ENCODE data around the gene DENND1B.

DENND1B gene

DNA sequence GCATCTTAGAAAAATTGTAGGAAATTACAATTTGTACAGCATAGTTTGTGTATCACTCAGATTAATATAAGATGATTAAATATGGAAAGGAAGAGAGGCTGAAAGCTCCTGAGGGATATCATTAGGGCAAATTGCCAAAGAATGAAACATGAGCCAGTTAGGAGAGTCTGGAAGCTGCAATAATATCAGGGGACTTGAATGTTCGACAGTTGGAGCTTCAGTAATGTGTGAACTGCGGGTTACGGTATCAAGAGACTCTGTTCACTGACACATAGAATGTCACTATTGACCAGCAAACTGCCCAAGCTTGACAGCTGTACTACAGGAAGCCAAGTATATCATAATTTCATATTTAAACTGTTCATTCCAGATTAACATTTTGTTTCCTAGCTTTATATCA lies 157.2 kb downstream of the DENND1B start (continued):
- TF ChIP-seq, protein P1, sequence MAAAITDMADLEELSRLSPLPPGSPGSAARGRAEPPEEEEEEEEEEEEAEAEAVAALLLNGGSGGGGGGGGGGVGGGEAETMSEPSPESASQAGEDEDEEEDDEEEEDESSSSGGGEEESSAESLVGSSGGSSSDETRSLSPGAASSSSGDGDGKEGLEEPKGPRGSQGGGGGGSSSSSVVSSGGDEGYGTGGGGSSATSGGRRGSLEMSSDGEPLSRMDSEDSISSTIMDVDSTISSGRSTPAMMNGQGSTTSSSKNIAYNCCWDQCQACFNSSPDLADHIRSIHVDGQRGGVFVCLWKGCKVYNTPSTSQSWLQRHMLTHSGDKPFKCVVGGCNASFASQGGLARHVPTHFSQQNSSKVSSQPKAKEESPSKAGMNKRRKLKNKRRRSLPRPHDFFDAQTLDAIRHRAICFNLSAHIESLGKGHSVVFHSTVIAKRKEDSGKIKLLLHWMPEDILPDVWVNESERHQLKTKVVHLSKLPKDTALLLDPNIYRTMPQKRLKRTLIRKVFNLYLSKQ (tag by site-specific recombination; IDR thresholded peaks at IDR 0.05; ENCODE audit: borderline replicate concordance) = no peak
- TF ChIP-seq GFI1B (tag by site-specific recombination; IDR thresholded peaks at IDR 0.05) (no peak), ZNF664 (tag by site-specific recombination; IDR thresholded peaks at IDR 0.05) (no peak), ZEB2 (tag by site-specific recombination; IDR thresholded peaks at IDR 0.05) (no peak), ZNF624 (tag by site-specific recombination; IDR thresholded peaks at IDR 0.05) (no peak), ZNF837 (tag by site-specific recombination; IDR thresholded peaks at IDR 0.05) (no peak), ZNF585B (tag by site-specific recombination; IDR thresholded peaks at IDR 0.05) (no peak), ZBTB7A (tag by site-specific recombination; IDR thresholded peaks at IDR 0.05; ENCODE audit: low read depth) (no peak), ZFP37 (tag by site-specific recombination; IDR thresholded peaks at IDR 0.05) (no peak)
- TF ChIP-seq, protein P2, sequence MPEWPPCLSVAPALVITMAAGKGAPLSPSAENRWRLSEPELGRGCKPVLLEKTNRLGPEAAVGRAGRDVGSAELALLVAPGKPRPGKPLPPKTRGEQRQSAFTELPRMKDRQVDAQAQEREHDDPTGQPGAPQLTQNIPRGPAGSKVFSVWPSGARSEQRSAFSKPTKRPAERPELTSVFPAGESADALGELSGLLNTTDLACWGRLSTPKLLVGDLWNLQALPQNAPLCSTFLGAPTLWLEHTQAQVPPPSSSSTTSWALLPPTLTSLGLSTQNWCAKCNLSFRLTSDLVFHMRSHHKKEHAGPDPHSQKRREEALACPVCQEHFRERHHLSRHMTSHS (tag by site-specific recombination; IDR thresholded peaks at IDR 0.05) = no peak
- TF ChIP-seq, protein P3, sequence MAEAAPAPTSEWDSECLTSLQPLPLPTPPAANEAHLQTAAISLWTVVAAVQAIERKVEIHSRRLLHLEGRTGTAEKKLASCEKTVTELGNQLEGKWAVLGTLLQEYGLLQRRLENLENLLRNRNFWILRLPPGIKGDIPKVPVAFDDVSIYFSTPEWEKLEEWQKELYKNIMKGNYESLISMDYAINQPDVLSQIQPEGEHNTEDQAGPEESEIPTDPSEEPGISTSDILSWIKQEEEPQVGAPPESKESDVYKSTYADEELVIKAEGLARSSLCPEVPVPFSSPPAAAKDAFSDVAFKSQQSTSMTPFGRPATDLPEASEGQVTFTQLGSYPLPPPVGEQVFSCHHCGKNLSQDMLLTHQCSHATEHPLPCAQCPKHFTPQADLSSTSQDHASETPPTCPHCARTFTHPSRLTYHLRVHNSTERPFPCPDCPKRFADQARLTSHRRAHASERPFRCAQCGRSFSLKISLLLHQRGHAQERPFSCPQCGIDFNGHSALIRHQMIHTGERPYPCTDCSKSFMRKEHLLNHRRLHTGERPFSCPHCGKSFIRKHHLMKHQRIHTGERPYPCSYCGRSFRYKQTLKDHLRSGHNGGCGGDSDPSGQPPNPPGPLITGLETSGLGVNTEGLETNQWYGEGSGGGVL (tag by site-specific recombination; IDR thresholded peaks at IDR 0.05) = no peak

DNA sequence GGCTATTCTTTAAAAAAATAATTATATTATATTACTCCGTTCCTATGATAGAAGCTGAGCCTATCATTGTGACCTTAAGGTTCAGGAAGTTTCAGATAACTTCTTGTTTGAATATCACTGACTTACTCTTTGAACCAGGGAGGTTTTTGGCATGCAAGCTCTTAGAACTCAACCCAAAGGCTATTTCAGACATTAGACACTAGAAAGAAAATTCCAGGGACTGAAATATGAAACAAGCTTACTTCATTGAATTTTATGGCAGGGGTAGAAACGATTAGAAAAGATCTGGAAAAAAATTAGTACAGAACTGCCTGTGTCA lies 159.6 kb downstream of the DENND1B start:
- Histone ChIP-seq H3K9me3 (ENCODE audit: control insufficient read depth, insufficient read depth, low read depth, low read length) (no peaks in the 10 kb centered on the region), H3K4me3 (ENCODE audit: low read depth, low read length) (no peak overlapping the region), H3K27ac (ENCODE audit: extremely low read depth, low read depth, low read length) (no peak overlapping the region), H3K36me3 (ENCODE audit: control insufficient read depth in 2 of 2, insufficient read depth in 1 of 2, low read length in 2 of 2) (no peaks in the 10 kb centered on the region), H3K4me1 (ENCODE audit: control insufficient read depth, insufficient read depth, low read length) (no peaks in the 10 kb centered on the region)
- ChIA-PET CTCF (interaction anchor here (0.6 to 4.2 kb wide), 14 partner anchors 77 to 1070 kb away, joined by 3 to 42 read pairs (median 4); no protein-coding TSS in a partner anchor), POLR2A (no interaction called here)
- TF ChIP-seq MEIS1 (CRISPR knock-in tag; IDR thresholded peaks at IDR 0.05; ENCODE audit: borderline replicate concordance) = no peak
- no peak for TF ChIP-seq ZNF768 (tag by site-specific recombination; IDR thresholded peaks at IDR 0.05)
- no peak for TF ChIP-seq KLF10 (tag by site-specific recombination; IDR thresholded peaks at IDR 0.05)
- TF ChIP-seq, protein P4, sequence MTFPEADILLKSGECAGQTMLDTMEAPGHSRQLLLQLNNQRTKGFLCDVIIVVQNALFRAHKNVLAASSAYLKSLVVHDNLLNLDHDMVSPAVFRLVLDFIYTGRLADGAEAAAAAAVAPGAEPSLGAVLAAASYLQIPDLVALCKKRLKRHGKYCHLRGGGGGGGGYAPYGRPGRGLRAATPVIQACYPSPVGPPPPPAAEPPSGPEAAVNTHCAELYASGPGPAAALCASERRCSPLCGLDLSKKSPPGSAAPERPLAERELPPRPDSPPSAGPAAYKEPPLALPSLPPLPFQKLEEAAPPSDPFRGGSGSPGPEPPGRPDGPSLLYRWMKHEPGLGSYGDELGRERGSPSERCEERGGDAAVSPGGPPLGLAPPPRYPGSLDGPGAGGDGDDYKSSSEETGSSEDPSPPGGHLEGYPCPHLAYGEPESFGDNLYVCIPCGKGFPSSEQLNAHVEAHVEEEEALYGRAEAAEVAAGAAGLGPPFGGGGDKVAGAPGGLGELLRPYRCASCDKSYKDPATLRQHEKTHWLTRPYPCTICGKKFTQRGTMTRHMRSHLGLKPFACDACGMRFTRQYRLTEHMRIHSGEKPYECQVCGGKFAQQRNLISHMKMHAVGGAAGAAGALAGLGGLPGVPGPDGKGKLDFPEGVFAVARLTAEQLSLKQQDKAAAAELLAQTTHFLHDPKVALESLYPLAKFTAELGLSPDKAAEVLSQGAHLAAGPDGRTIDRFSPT (tag by site-specific recombination; IDR thresholded peaks at IDR 0.05) = no peak
- TF ChIP-seq ZBTB48 (tag by site-specific recombination; IDR thresholded peaks at IDR 0.05) = no peak
- TF ChIP-seq SCRT2 (tag by site-specific recombination; IDR thresholded peaks at IDR 0.05) = no peak
- TF ChIP-seq, protein P5, sequence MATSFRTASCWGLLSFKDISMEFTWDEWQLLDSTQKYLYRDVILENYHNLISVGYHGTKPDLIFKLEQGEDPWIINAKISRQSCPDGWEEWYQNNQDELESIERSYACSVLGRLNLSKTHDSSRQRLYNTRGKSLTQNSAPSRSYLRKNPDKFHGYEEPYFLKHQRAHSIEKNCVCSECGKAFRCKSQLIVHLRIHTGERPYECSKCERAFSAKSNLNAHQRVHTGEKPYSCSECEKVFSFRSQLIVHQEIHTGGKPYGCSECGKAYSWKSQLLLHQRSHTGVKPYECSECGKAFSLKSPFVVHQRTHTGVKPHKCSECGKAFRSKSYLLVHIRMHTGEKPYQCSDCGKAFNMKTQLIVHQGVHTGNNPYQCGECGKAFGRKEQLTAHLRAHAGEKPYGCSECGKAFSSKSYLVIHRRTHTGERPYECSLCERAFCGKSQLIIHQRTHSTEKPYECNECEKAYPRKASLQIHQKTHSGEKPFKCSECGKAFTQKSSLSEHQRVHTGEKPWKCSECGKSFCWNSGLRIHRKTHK (tag by site-specific recombination; IDR thresholded peaks at IDR 0.05) = no peak
- no peak for TF ChIP-seq ZFP69B (tag by site-specific recombination; IDR thresholded peaks at IDR 0.05)
- TF ChIP-seq ZNF777 (tag by site-specific recombination; IDR thresholded peaks at IDR 0.05; ENCODE audit: borderline replicate concordance) = no peak
- TF ChIP-seq ZIC2 (tag by site-specific recombination; IDR thresholded peaks at IDR 0.05) = no peak
- TF ChIP-seq ZNF132 (tag by site-specific recombination; IDR thresholded peaks at IDR 0.05; ENCODE audit: borderline replicate concordance) = no peak
- TF ChIP-seq, protein P6, sequence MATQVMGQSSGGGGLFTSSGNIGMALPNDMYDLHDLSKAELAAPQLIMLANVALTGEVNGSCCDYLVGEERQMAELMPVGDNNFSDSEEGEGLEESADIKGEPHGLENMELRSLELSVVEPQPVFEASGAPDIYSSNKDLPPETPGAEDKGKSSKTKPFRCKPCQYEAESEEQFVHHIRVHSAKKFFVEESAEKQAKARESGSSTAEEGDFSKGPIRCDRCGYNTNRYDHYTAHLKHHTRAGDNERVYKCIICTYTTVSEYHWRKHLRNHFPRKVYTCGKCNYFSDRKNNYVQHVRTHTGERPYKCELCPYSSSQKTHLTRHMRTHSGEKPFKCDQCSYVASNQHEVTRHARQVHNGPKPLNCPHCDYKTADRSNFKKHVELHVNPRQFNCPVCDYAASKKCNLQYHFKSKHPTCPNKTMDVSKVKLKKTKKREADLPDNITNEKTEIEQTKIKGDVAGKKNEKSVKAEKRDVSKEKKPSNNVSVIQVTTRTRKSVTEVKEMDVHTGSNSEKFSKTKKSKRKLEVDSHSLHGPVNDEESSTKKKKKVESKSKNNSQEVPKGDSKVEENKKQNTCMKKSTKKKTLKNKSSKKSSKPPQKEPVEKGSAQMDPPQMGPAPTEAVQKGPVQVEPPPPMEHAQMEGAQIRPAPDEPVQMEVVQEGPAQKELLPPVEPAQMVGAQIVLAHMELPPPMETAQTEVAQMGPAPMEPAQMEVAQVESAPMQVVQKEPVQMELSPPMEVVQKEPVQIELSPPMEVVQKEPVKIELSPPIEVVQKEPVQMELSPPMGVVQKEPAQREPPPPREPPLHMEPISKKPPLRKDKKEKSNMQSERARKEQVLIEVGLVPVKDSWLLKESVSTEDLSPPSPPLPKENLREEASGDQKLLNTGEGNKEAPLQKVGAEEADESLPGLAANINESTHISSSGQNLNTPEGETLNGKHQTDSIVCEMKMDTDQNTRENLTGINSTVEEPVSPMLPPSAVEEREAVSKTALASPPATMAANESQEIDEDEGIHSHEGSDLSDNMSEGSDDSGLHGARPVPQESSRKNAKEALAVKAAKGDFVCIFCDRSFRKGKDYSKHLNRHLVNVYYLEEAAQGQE (tag by site-specific recombination; IDR thresholded peaks at IDR 0.05) = no peak
- no peak for TF ChIP-seq ZNF626 (tag by site-specific recombination; IDR thresholded peaks at IDR 0.05)
